K562 (cell line): ENCODE data around the gene PTH2.

Experiments
- CBX5 ChIP-seq: IDR thresholded peaks from 2 replicates; pipeline ENCODE4 v1.6.1; 2014; ENCODE audit warnings: low read depth, borderline replicate concordance
- CTCF ChIP-seq, 3 experiments: IDR thresholded peaks in 2 of 3; conservative IDR thresholded peaks in 1 of 3; 2 replicates each; pipeline ENCODE4 v1.5.1; 2011 to 2012; ENCODE audit warnings: low read length in 3 of 3, mild to moderate bottlenecking in 3 of 3, control low read depth in 2 of 3, improper control_type of control experiment in 1 of 3, inconsistent platforms in 1 of 3, low read depth in 1 of 3, mixed read lengths in 1 of 3, moderate library complexity in 1 of 3; ENCODE audit not compliant: insufficient read depth in 2 of 3
- ILK ChIP-seq: fragments of 450-650 bp; IDR thresholded peaks from 2 replicates; pipeline ENCODE4 v1.6.1; 2016; ENCODE audit warnings: missing genetic modification characterization, low read depth, mild to moderate bottlenecking, missing compliant biosample characterization, moderate library complexity, borderline replicate concordance
- IRF9 ChIP-seq: fragments of 450-650 bp; IDR thresholded peaks from 2 replicates; pipeline ENCODE4 v1.6.1; 2016; ENCODE audit warnings: missing biosample characterization, missing genetic modification characterization
- KDM5B ChIP-seq: fragments of 200-600 bp; sonication (generic); IDR thresholded peaks from 2 replicates; pipeline ENCODE4 v1.6.1; 2012; ENCODE audit warnings: low read depth, mild to moderate bottlenecking, moderate library complexity, low read length, control low read depth, inconsistent platforms; ENCODE audit not compliant: insufficient replicate concordance
- SREBF2 ChIP-seq: sonication (generic); formaldehyde crosslinking; IDR thresholded peaks from 2 replicates; pipeline ENCODE4 v1.4.0; 2020; ENCODE audit warnings: mild to moderate bottlenecking, missing genetic modification reagents
- VEZF1 ChIP-seq: fragments of 200-800 bp; sonication (Bioruptor generic); IDR thresholded peaks from 2 replicates; pipeline ENCODE4 v1.6.1; 2017; ENCODE audit warnings: missing genetic modification characterization, missing compliant biosample characterization
- ZNF507 ChIP-seq: conservative IDR thresholded peaks from 2 replicates; pipeline ENCODE4 v1.6.1; 2017; ENCODE audit warnings: missing genetic modification characterization, missing compliant biosample characterization
- ZNF518B ChIP-seq: fragments of 250-450 bp; sonication (Bioruptor Pico); IDR thresholded peaks from 2 replicates; pipeline ENCODE4 v1.5.0; 2021; ENCODE audit warnings: mild to moderate bottlenecking, moderate library complexity

GRCh38 chr19:49453757-49454240 is 30.6 kb upstream of the PTH2 start:
- TF ChIP-seq KDM5B: no peak
- TF ChIP-seq CTCF (IDR thresholded peaks at IDR 0.05 in 2 of 3, conservative IDR thresholded peaks at IDR 0.05 in 1 of 3; ENCODE audit: insufficient read depth in 2 of 3, low read depth in 1 of 3, low read length in 3 of 3): no peak
- no peak for TF ChIP-seq IRF9 (tag)
- no peak for TF ChIP-seq ZNF507 (tag)
- TF ChIP-seq ILK: no peak
- TF ChIP-seq ZNF518B (CRISPR knock-in tag): no peak
- no peak for TF ChIP-seq SREBF2 (CRISPR knock-in tag)
- no peak for TF ChIP-seq CBX5
- no peak for TF ChIP-seq VEZF1 (CRISPR knock-in tag)
